ENCODE measurements around the gene DOK3. TPM values are rescaled to one million over a fixed set of nuclear protein-coding genes. Genes with fewer than 3 reads are reported as not detected.

DOK3 gene
- total and polyA plus RNA-seq, 2 donors (not counting 3 experiments of a cell fraction or from before 2014, with no cell fraction given) = 4.8 to 5.3 TPM

- no peaks in the 10 kb centered on the region for H3K9me3 ChIP-seq (replicated peaks; ENCODE audit: control insufficient read depth, insufficient read depth, low read length)
- CTCF ChIA-PET = interaction anchor here (0.8 kb wide), 3 partner anchors 8 to 33 kb away, joined by 3 read pairs; no protein-coding TSS in a partner anchor
- dilution Hi-C loops (cut with MboI; ENCODE audit: extremely low pct_ligation_motif_present, low sequenced_read_pairs) = no loop called here
- no peak overlapping the region for H2AFZ ChIP-seq (ENCODE audit: low read depth, low read length)
- TF ChIP-seq GATA2 (IDR thresholded peaks at IDR 0.05; ENCODE audit: insufficient read depth, insufficient read length, low read depth, low read length) (no peak), POLR2A (IDR thresholded peaks at IDR 0.05; ENCODE audit: low read depth, low read length) (no peak), EZH2 (IDR thresholded peaks at IDR 0.05; ENCODE audit: borderline replicate concordance, low read depth, low read length, severe bottlenecking) (no peak), MYC (IDR thresholded peaks at IDR 0.05; ENCODE audit: low read depth, low read length) (no peak), FOS (IDR thresholded peaks at IDR 0.05; ENCODE audit: borderline replicate concordance, insufficient read depth, low read length) (no peak), JUN (IDR thresholded peaks at IDR 0.05; ENCODE audit: borderline replicate concordance, insufficient read depth, insufficient read length, low read depth) (no peak), POLR2AphosphoS5 (IDR thresholded peaks at IDR 0.05; ENCODE audit: insufficient read depth, low read depth, low read length) (no peak), CTCF (IDR thresholded peaks at IDR 0.05; ENCODE audit: extremely low read depth in 1 of 2, insufficient read depth in 1 of 2, low read depth in 1 of 2, low read length in 2 of 2) (no peak), MAX (IDR thresholded peaks at IDR 0.05; ENCODE audit: insufficient read depth, insufficient read length) (no peak)
- intact Hi-C loops (cut with micrococcal nuclease) = loop anchor here (5.0 kb wide), 1 partner anchor 39 kb away; the partner anchor contains the start of gene TMED9
- H3K27ac ChIP-seq (ENCODE audit: insufficient read depth, low read depth, low read length) = no peak overlapping the region
- no peak overlapping the region for H3K9ac ChIP-seq (replicated peaks; ENCODE audit: extremely low read depth, insufficient read depth, low read length)
- peaks cover 8% of the 10 kb centered on the region for H3K4me1 ChIP-seq (ENCODE audit: control insufficient read depth, extremely low read depth, insufficient read depth, low read length)
- H3K79me2 ChIP-seq (ENCODE audit: control insufficient read depth, insufficient read depth, low read length) = peaks cover 46% of the 10 kb centered on the region
- peaks cover 0 to 3% of the 10 kb centered on the region in 2 experiments for H3K27me3 ChIP-seq (ENCODE audit: control insufficient read depth in 2 of 2, insufficient read depth in 2 of 2, low read length in 2 of 2)
- H3K9me1 ChIP-seq (replicated peaks; ENCODE audit: control insufficient read depth, extremely low read depth, insufficient read depth, low read length) = no peaks in the 10 kb centered on the region
- H4K20me1 ChIP-seq (replicated peaks; ENCODE audit: control insufficient read depth, extremely low read depth, insufficient read depth, low read length) = no peaks in the 10 kb centered on the region
- peak overlapping the region; percentile 54 for H3K4me2 ChIP-seq (ENCODE audit: insufficient read depth, low read length)
- DNase-seq (ENCODE audit: low read depth, low spot score) = no peak
- POLR2A ChIA-PET = interaction anchor here (0.7 kb wide), 1 partner anchor 55 kb away, joined by 3 read pairs; the partner anchor contains the start of gene PDLIM7
- peak overlapping the region; percentile 54 to 84 (median 60) for H3K4me3 ChIP-seq (replicated peaks in 1 of 3; ENCODE audit: insufficient read depth in 1 of 3, low read depth in 1 of 3, low read length in 3 of 3)
- peak; percentile 35 for FAIRE-seq
- BruUV-seq (replicated peaks) = no TSS peak
- H3K36me3 ChIP-seq (ENCODE audit: control insufficient read depth in 2 of 2, extremely low read depth in 1 of 2, insufficient read depth in 2 of 2, low read length in 2 of 2) = peaks cover 0 to 3% of the 10 kb centered on the region in 2 experiments
These were observed 43.3 kb upstream of the DOK3 start for GRCh38 chr5:177552839-177553455.
